Psoas muscle (tissue), 7 donors: Measurements from ENCODE around the gene POGLUT2. TPM values are rescaled to one million over a fixed set of nuclear protein-coding genes. Genes with fewer than 3 reads are reported as not detected.

Experiments
- polyA plus RNA-seq, 3 donors: library from polyadenylated mRNA; stranded (reverse); fragments of 200-250 nt; gene quantifications; one replicate each; pipeline ENCODE4 v1.2.3, GENCODE V29; 2013
- total RNA-seq, 4 donors: library from RNA; stranded (reverse); fragmentation: NEBNext Ultra II Directional in 2 of 4; extraction: Animal tissue kit (Norgen Biotek cat#: 25700) in 2 of 4; gene quantifications; one replicate each; pipeline versions ENCODE4 v1.2.1 to v1.2.4, GENCODE V29; 2021 to 2023
- donor health status: healthy with polysubstance abuse.
- donor health status: DM: no; HTN: no; CAD: no; lungs with moderate emphysema.
- donor health status: Bipolar disorder and iron deficiency.
- donor health status: healthy.
- donor health status: DM: no; HTN: no; CAD: no.
- donor health status: DM: no; HTN: no; CAD: no.
- donor health status: DM: yes; HTN: yes; CAD: no.

The POGLUT2 gene
- total and polyA plus RNA-seq, 7 donors: 0.69 to 1.9 (median 0.96) TPM

Other genes with a start within 250 kb of the POGLUT2 start
- gene TPP2, start 202.0 kb downstream of the POGLUT2 start, total RNA-seq: 10 to 100 TPM; 35.2 to 45.6 (median 42.7) TPM
- 10 to 100 TPM; 22.1 to 40.3 (median 24.7) TPM for gene TPP2, start 202.0 kb downstream of the POGLUT2 start, polyA plus RNA-seq
- 10 to 100 TPM in 1 of 4 donors, 1 to 10 TPM in 2, under 1 TPM in 1; 0.19 to 12.5 (median 2.6) TPM for gene METTL21C, start 103.9 kb downstream of the POGLUT2 start, total RNA-seq
- gene METTL21C, start 103.9 kb downstream of the POGLUT2 start, polyA plus RNA-seq: under 1 TPM; 0.25 to 0.34 (median 0.31) TPM
- 1 to 10 TPM; 4.8 to 6.9 (median 6.4) TPM for gene TEX30, start 25.2 kb downstream of the POGLUT2 start, total RNA-seq
- 10 to 100 TPM; 16.0 to 20.6 (median 16.6) TPM for gene TEX30, start 25.2 kb downstream of the POGLUT2 start, polyA plus RNA-seq
- gene BIVM, start 143 bp upstream of the POGLUT2 start, total RNA-seq: 10 to 100 TPM; 14.9 to 19.9 (median 17.6) TPM
- gene BIVM, start 143 bp upstream of the POGLUT2 start, polyA plus RNA-seq: 10 to 100 TPM in 2 of 3 donors, 1 to 10 TPM in 1; 7.9 to 24.6 (median 10.9) TPM
- gene ERCC5, start 47.1 kb upstream of the POGLUT2 start, total RNA-seq: 10 to 100 TPM; 21.0 to 31.0 (median 27.4) TPM
- gene ERCC5, start 47.1 kb upstream of the POGLUT2 start, polyA plus RNA-seq: 10 to 100 TPM; 13.5 to 37.4 (median 23.3) TPM